ENCODE measurements around the gene TTN.

The TTN gene

GRCh38 chr2:178811901-178812300, 4.7 kb upstream of the TTN start:
- DNase-seq (ENCODE audit: low read depth) = no peak

GRCh38 chr2:178811045-178811444, 3.8 kb upstream of the TTN start:
- DNase-seq (ENCODE audit: low read depth) = no peak

- no peak for DNase-seq (ENCODE audit: low read depth)
These were observed 3.2 kb upstream of the TTN start for GRCh38 chr2:178810422-178810821.

- no peak for DNase-seq (ENCODE audit: low read depth)
These were observed 680 bp downstream of the TTN start for GRCh38 chr2:178806543-178806942.

GRCh38 chr2:178805457-178805856, 1.8 kb downstream of the TTN start:
- DNase-seq (ENCODE audit: low read depth) = no peak

- no peak for DNase-seq (ENCODE audit: low read depth)
These were observed 2.4 kb downstream of the TTN start for GRCh38 chr2:178804791-178805190.

GRCh38 chr2:178800510-178800909, 6.7 kb downstream of the TTN start:
- no peak for DNase-seq (ENCODE audit: low read depth)

- no peak for DNase-seq (ENCODE audit: low read depth)
These were observed 7.9 kb downstream of the TTN start for GRCh38 chr2:178799305-178799704.

GRCh38 chr2:178796079-178796677, 11.0 kb downstream of the TTN start:
- no peak for DNase-seq (ENCODE audit: low read depth)

- no peak for DNase-seq (ENCODE audit: low read depth)
These were observed 19.3 kb downstream of the TTN start for GRCh38 chr2:178787934-178788333.

GRCh38 chr2:178787155-178787554, 20.1 kb downstream of the TTN start:
- no peak for DNase-seq (ENCODE audit: low read depth)

GRCh38 chr2:178783889-178784288, 23.3 kb downstream of the TTN start:
- DNase-seq (ENCODE audit: low read depth) = no peak

- no peak for DNase-seq (ENCODE audit: low read depth)
These were observed 25.0 kb downstream of the TTN start for GRCh38 chr2:178782236-178782635.

- DNase-seq (ENCODE audit: low read depth) = no peak
These were observed 29.6 kb downstream of the TTN start for GRCh38 chr2:178777577-178777976.

GRCh38 chr2:178776751-178777150, 30.5 kb downstream of the TTN start:
- no peak for DNase-seq (ENCODE audit: low read depth)

GRCh38 chr2:178775975-178776374, 31.2 kb downstream of the TTN start:
- no peak for DNase-seq (ENCODE audit: low read depth)

GRCh38 chr2:178770518-178770917, 36.7 kb downstream of the TTN start:
- no peak for DNase-seq (ENCODE audit: low read depth)

- no peak for DNase-seq (ENCODE audit: low read depth)
These were observed 39.8 kb downstream of the TTN start for GRCh38 chr2:178767094-178768060.

- no peak for DNase-seq (ENCODE audit: low read depth)
These were observed 43.1 kb downstream of the TTN start for GRCh38 chr2:178764097-178764496.

GRCh38 chr2:178761759-178762371, 45.4 kb downstream of the TTN start:
- DNase-seq (ENCODE audit: low read depth) = no peak

- no peak for DNase-seq (ENCODE audit: low read depth)
These were observed 50.4 kb downstream of the TTN start for GRCh38 chr2:178756843-178757242.

GRCh38 chr2:178756343-178756742, 50.9 kb downstream of the TTN start:
- DNase-seq (ENCODE audit: low read depth) = no peak

GRCh38 chr2:178747767-178748166, 59.5 kb downstream of the TTN start:
- DNase-seq (ENCODE audit: low read depth) = no peak

Data from stimulated activated CD8-positive, alpha-beta memory T cell treated with anti-CD3 and anti-CD28 coated beads, Interleukin-7, amount 100 ng/mL, for 24 hours (primary cell).